Mesenchymal stem cell (in vitro differentiated cells and primary cell): ENCODE measurements around the gene RNF220.

ENCODE experiments used
- DNase-seq: peaks from one replicate; pipeline ENCODE4 v3.0.0-alpha.2; 2013
- H2AFZ ChIP-seq: one replicate; pipeline ENCODE4 v1.6.1; 2013; ENCODE audit warnings: low read depth, mild to moderate bottlenecking, control low read depth, inconsistent platforms, low read length, moderate library complexity
- H2AK5ac ChIP-seq: 2 replicates; pipeline ENCODE4 v1.6.1; 2013; ENCODE audit warnings: low read length, moderate library complexity, mild to moderate bottlenecking, inconsistent platforms; ENCODE audit not compliant: severe bottlenecking
- H2BK120ac ChIP-seq: one replicate; pipeline ENCODE4 v1.6.1; 2013; ENCODE audit warnings: low read depth, mild to moderate bottlenecking, inconsistent platforms, low read length, moderate library complexity
- H2BK12ac ChIP-seq, 2 experiments: one replicate each; pipeline ENCODE4 v1.6.1; 2013; ENCODE audit warnings: inconsistent platforms in 2 of 2, low read length in 2 of 2, mild to moderate bottlenecking in 2 of 2, moderate library complexity in 2 of 2, control low read depth in 1 of 2
- H2BK15ac ChIP-seq: one replicate; pipeline ENCODE4 v1.6.1; 2013; ENCODE audit warnings: mild to moderate bottlenecking, low read depth, inconsistent platforms; ENCODE audit not compliant: poor library complexity, severe bottlenecking
- H2BK5ac ChIP-seq: 2 replicates; pipeline ENCODE4 v1.6.1; 2013; ENCODE audit warnings: low read depth, mild to moderate bottlenecking, low read length, control low read depth, inconsistent platforms; ENCODE audit not compliant: poor library complexity, severe bottlenecking
- H3K14ac ChIP-seq, 2 experiments: one replicate each; pipeline ENCODE4 v1.6.1; 2013; ENCODE audit warnings: inconsistent platforms in 2 of 2, low read length in 2 of 2, control low read depth in 1 of 2, mild to moderate bottlenecking in 1 of 2, moderate library complexity in 1 of 2
- H3K18ac ChIP-seq, 2 experiments: one replicate each; pipeline ENCODE4 v1.6.1; 2013; ENCODE audit warnings: inconsistent platforms in 2 of 2, low read length in 2 of 2, control low read depth in 1 of 2, low read depth in 1 of 2, mild to moderate bottlenecking in 1 of 2
- H3K23ac ChIP-seq, 2 experiments: one replicate each; pipeline ENCODE4 v1.6.1; 2013; ENCODE audit warnings: inconsistent platforms in 2 of 2, low read length in 2 of 2, mild to moderate bottlenecking in 2 of 2, moderate library complexity in 2 of 2, control low read depth in 1 of 2
- H3K27ac ChIP-seq: 2 replicates; pipeline ENCODE4 v1.5.1; 2013; ENCODE audit warnings: mild to moderate bottlenecking, moderate library complexity, low read length, control low read depth, inconsistent platforms; ENCODE audit not compliant: poor library complexity, severe bottlenecking
- H3K27me3 ChIP-seq, 2 experiments: 2 replicates each; pipeline versions ENCODE4 v1.6.1 to v1.7.0; 2013; ENCODE audit warnings: low read length in 2 of 2, mild to moderate bottlenecking in 2 of 2, moderate library complexity in 2 of 2, control low read depth in 1 of 2, inconsistent platforms in 1 of 2; ENCODE audit not compliant: control insufficient read depth in 1 of 2, insufficient read depth in 1 of 2
- H3K36me3 ChIP-seq, 2 experiments: 2 replicates each; pipeline versions ENCODE4 v1.6.1 to v1.7.0; 2013; ENCODE audit warnings: low read length in 2 of 2, control low read depth in 1 of 2, inconsistent platforms in 1 of 2, low read depth in 1 of 2, mild to moderate bottlenecking in 1 of 2; ENCODE audit not compliant: insufficient read depth in 2 of 2, control insufficient read depth in 1 of 2
- H3K4ac ChIP-seq, 2 experiments: one replicate each; pipeline ENCODE4 v1.6.1; 2013; ENCODE audit warnings: inconsistent platforms in 2 of 2, low read length in 2 of 2, mild to moderate bottlenecking in 2 of 2, moderate library complexity in 2 of 2, control low read depth in 1 of 2, low read depth in 1 of 2
- H3K4me1 ChIP-seq: 2 replicates; pipeline ENCODE4 v1.6.1; 2013; ENCODE audit warnings: low read depth, low read length, control low read depth; ENCODE audit not compliant: control insufficient read depth, insufficient read depth
- H3K4me2 ChIP-seq: 2 replicates; pipeline ENCODE4 v1.6.1; 2013; ENCODE audit warnings: low read length, mild to moderate bottlenecking, inconsistent platforms; ENCODE audit not compliant: poor library complexity, severe bottlenecking
- H3K4me3 ChIP-seq, 2 experiments: 2 replicates each; pipeline versions ENCODE4 v1.5.1 to v1.7.0; 2013; ENCODE audit warnings: low read length in 2 of 2, mild to moderate bottlenecking in 2 of 2, control low read depth in 1 of 2, low read depth in 1 of 2; ENCODE audit not compliant: insufficient read depth in 1 of 2
- H3K79me1 ChIP-seq: replicated peaks from 2 replicates; pipeline ENCODE4 v1.6.1; 2013; ENCODE audit warnings: mild to moderate bottlenecking, control low read depth, low read length, inconsistent platforms; ENCODE audit not compliant: poor library complexity, severe bottlenecking
- H3K9ac ChIP-seq: 2 replicates; pipeline ENCODE4 v1.7.0; 2013; ENCODE audit warnings: mild to moderate bottlenecking, low read length, moderate library complexity
- H3K9me3 ChIP-seq: 2 replicates; pipeline ENCODE4 v1.7.0; 2013; ENCODE audit warnings: mild to moderate bottlenecking, low read length; ENCODE audit not compliant: control insufficient read depth
- H4K8ac ChIP-seq: one replicate; pipeline ENCODE4 v1.6.1; 2013; ENCODE audit warnings: inconsistent platforms, mild to moderate bottlenecking, low read length, moderate library complexity
- H4K91ac ChIP-seq: one replicate; pipeline ENCODE4 v1.6.1; 2013; ENCODE audit warnings: mild to moderate bottlenecking, low read length, inconsistent platforms
- WGBS: methylation state at CpG from one replicate; pipeline ENCODE4 v1.1.7; 2013; ENCODE audit warnings: mixed read lengths; 5-methylcytosine and 5-hydroxymethylcytosine counted together

Gene RNF220

DNA sequence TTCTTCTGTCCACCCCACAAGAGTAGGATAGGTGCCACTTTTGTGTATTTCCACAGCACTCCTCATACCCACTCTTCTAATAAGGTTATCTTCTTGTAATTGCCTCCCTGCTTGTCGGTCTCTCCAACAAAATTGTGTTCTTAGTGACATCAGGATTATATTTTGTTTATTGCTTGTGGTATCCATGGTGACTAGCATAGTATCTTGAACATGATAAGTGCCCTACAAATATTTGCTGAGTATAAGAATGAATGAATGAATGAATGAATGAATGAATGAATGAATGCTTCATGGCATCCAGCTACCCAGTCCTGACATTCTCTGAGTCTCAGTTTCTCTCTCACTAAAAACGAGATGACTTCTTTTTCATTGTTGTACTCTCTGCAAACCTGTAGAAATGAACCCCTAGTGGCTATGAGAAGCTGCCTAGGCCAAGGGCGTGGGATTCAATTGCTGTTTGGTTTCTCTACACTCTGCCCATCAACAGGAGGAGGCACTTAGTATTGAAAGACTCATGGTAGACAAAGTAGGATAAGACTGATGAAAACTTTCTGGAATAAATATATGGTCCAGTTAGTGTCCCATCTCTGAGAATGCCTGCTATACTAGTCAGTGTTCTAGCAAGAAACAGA is 148.2 kb downstream of the RNF220 start:
- Histone ChIP-seq H3K14ac (no peak overlapping the region), H3K9ac (no peak overlapping the region), H3K4me3 (no peak overlapping the region), H2BK12ac (no peak overlapping the region), H3K27me3 (peaks cover 34 to 55% of the 10 kb centered on the region in 2 experiments), H3K9me3 (no peaks in the 10 kb centered on the region), H2AK5ac (no peak overlapping the region), H3K36me3 (no peaks in the 10 kb centered on the region), H3K4me1 (peaks cover 4% of the 10 kb centered on the region), H4K8ac (no peak overlapping the region), H3K4ac (no peak overlapping the region), H3K18ac (no peak overlapping the region), H2AFZ (no peak overlapping the region), H3K23ac (no peak overlapping the region), H2BK120ac (no peak overlapping the region), H3K79me1 (no peaks in the 10 kb centered on the region), H3K27ac (no peak overlapping the region), H4K91ac (no peak overlapping the region), H2BK5ac (no peak overlapping the region), H2BK15ac (no peak overlapping the region), H3K4me2 (no peak overlapping the region)
- DNase-seq: peak; percentile 7
- 80% methylated on average over 2 of the region's 3 CpGs for WGBS

GRCh38 chr1:44553771-44554170 is 148.7 kb downstream of the RNF220 start:
- Histone ChIP-seq H3K14ac (no peak overlapping the region), H3K4me2 (no peak overlapping the region), H3K23ac (no peak overlapping the region), H3K4ac (no peak overlapping the region), H3K27ac (no peak overlapping the region), H3K4me1 (peaks cover 4% of the 10 kb centered on the region), H2AFZ (no peak overlapping the region), H4K8ac (no peak overlapping the region), H2BK5ac (no peak overlapping the region), H2BK120ac (no peak overlapping the region), H3K36me3 (no peaks in the 10 kb centered on the region), H4K91ac (no peak overlapping the region), H3K4me3 (no peak overlapping the region), H3K9me3 (no peaks in the 10 kb centered on the region), H2BK15ac (no peak overlapping the region), H3K18ac (no peak overlapping the region), H3K79me1 (no peaks in the 10 kb centered on the region), H3K27me3 (peaks cover 36 to 55% of the 10 kb centered on the region in 2 experiments), H2AK5ac (no peak overlapping the region), H3K9ac (no peak overlapping the region), H2BK12ac (no peak overlapping the region)
- WGBS: 64% methylated on average over 5 of the region's 6 CpGs
- DNase-seq: peak; percentile 6

DNA sequence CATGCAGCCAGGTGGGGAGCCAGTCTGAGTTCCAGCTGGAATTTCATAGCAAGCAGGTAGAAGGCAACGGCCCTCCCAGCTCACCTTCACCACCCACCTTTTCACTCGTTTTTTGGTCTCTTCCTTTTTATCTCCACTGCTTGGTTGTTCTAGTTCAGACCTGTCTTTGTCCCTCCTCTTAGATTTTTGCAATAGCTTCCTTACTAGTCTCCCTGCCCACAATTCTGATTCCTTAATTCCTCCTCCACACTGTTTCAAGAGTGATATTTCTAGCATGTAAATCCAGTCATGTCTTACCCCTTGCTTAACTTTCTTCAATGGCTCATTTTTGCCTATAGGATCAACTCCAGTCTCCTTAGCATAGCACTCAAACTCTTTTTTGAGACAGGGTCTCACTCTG is 149.7 kb downstream of the RNF220 start:
- no peak overlapping the region for H2BK5ac ChIP-seq
- no peak overlapping the region for H3K4me3 ChIP-seq
- no peak overlapping the region for H4K91ac ChIP-seq
- no peak overlapping the region for H4K8ac ChIP-seq
- H3K9ac ChIP-seq: no peak overlapping the region
- no peak overlapping the region for H3K23ac ChIP-seq
- H2AFZ ChIP-seq: no peak overlapping the region
- WGBS: 82% methylated on average over 2 of the region's 2 CpGs
- no peak overlapping the region for H3K27ac ChIP-seq
- H3K4ac ChIP-seq: no peak overlapping the region
- no peak overlapping the region for H3K18ac ChIP-seq
- H2BK15ac ChIP-seq: no peak overlapping the region
- H3K9me3 ChIP-seq: no peaks in the 10 kb centered on the region
- peaks cover 4% of the 10 kb centered on the region for H3K4me1 ChIP-seq
- H2AK5ac ChIP-seq: no peak overlapping the region
- DNase-seq: no peak
- H3K79me1 ChIP-seq: no peaks in the 10 kb centered on the region
- no peak overlapping the region for H2BK12ac ChIP-seq
- H3K4me2 ChIP-seq: no peak overlapping the region
- H3K36me3 ChIP-seq: no peaks in the 10 kb centered on the region
- H3K14ac ChIP-seq: no peak overlapping the region
- peaks cover 40 to 56% of the 10 kb centered on the region in 2 experiments for H3K27me3 ChIP-seq
- H2BK120ac ChIP-seq: no peak overlapping the region

DNA sequence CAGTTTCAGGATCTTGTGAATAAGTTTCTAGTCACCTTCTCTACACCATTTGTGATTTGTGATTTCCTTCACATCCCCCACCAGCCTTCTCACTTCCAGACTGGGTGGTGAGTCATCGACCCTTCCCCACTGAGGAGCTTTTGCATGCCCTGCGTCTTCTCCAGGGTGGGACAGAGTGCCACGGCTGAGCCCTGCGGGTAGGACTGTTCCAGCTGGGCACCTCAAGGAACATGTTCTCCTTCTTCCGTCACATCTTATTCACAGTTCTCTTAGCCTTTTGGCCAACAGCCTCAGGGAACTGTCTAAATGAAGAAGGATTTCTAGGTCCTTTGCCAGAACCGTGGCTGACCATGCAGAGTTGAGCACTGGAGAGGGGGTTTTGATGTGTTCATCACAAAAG is 152.7 kb downstream of the RNF220 start:
- H3K18ac ChIP-seq: no peak overlapping the region
- no peak overlapping the region for H2BK15ac ChIP-seq
- 39% methylated on average over 5 of the region's 6 CpGs for WGBS
- no peak overlapping the region for H3K14ac ChIP-seq
- no peaks in the 10 kb centered on the region for H3K36me3 ChIP-seq
- H4K91ac ChIP-seq: no peak overlapping the region
- H2AFZ ChIP-seq: no peak overlapping the region
- H2BK12ac ChIP-seq: no peak overlapping the region
- no peaks in the 10 kb centered on the region for H3K9me3 ChIP-seq
- no peak overlapping the region for H3K9ac ChIP-seq
- peaks cover 33 to 71% of the 10 kb centered on the region in 2 experiments for H3K27me3 ChIP-seq
- no peak overlapping the region for H3K4ac ChIP-seq
- H2AK5ac ChIP-seq: no peak overlapping the region
- H3K79me1 ChIP-seq: no peaks in the 10 kb centered on the region
- no peak overlapping the region for H2BK5ac ChIP-seq
- no peak overlapping the region for H4K8ac ChIP-seq
- DNase-seq: peak; percentile 12
- no peak overlapping the region for H3K23ac ChIP-seq
- no peak overlapping the region for H3K4me3 ChIP-seq
- H3K4me1 ChIP-seq: peaks cover 4% of the 10 kb centered on the region
- no peak overlapping the region for H3K4me2 ChIP-seq
- H2BK120ac ChIP-seq: no peak overlapping the region
- no peak overlapping the region for H3K27ac ChIP-seq
